HG02840 (cell line): ENCODE data around the gene ZXDC.

Experiments used
- ATAC-seq: cut with Tn5 transposase; IDR thresholded peaks from one replicate; pipeline ENCODE4 v1.9.1; 2021; ENCODE audit warnings: mild to moderate bottlenecking, moderate library complexity, moderate number of reproducible peaks; ENCODE audit not compliant: unreplicated experiment, low FRiP score

Gene ZXDC

DNA sequence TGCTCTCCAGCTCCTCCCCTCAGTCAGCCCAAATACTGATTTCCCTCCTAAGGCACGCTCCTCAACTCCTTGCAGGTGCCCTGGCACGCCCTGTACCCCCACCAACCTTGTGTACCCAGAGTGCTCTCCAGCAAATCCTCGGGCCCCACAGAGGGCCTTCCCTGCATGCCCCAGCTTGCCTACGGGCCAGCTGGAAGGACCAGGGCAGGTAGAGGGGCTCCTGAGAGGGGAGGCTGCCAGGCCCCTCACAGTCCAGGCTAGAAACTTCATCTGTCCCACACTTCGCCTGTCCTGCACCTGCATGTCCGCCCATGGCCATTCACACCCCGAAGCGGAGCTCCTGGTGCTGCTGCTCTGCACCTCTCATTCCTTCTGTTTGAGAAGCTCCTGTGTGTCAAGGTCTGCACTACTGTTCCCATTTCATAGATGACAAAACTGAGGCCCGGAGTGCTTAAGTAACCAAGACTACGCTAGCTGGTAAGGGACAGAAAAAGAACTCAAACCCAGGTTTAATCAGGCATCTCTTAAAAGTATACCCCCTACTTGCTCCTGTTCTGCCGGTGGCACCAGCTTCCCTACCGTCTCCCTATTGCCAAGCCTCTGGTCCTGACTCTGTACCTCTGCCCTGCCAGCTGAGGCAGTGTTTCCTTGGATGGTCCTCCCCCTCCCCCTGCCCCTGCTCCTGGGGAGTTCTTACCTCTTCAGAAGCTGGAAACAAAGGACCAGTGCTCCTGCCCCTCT is 35.6 kb downstream of the ZXDC start:
- ATAC-seq = no peak

- no peak for ATAC-seq
Observed at GRCh38 chr3:126439346-126439967, 36.2 kb downstream of the ZXDC start.

GRCh38 chr3:126438746-126439145 is 36.9 kb downstream of the ZXDC start:
- ATAC-seq = no peak

DNA sequence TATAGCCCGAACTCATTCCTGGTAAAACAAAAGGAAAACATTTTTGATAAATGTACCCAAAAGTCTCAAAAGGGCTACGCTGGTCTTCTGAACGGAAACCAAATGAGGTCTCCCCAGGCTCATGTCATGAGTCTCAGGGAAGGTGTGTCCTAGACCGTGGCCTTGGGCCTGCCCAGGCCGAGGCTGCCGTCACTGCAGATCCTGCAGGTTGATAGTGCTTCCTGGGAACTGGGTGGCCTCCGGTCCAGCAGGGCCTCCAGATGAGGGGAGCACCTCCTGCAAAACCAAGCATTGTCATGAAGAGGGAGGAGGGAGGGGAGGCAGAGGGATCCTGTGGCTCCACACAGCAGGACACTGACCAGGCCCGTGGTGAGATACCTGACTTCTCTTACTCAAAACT is 37.5 kb downstream of the ZXDC start:
- no peak for ATAC-seq

DNA sequence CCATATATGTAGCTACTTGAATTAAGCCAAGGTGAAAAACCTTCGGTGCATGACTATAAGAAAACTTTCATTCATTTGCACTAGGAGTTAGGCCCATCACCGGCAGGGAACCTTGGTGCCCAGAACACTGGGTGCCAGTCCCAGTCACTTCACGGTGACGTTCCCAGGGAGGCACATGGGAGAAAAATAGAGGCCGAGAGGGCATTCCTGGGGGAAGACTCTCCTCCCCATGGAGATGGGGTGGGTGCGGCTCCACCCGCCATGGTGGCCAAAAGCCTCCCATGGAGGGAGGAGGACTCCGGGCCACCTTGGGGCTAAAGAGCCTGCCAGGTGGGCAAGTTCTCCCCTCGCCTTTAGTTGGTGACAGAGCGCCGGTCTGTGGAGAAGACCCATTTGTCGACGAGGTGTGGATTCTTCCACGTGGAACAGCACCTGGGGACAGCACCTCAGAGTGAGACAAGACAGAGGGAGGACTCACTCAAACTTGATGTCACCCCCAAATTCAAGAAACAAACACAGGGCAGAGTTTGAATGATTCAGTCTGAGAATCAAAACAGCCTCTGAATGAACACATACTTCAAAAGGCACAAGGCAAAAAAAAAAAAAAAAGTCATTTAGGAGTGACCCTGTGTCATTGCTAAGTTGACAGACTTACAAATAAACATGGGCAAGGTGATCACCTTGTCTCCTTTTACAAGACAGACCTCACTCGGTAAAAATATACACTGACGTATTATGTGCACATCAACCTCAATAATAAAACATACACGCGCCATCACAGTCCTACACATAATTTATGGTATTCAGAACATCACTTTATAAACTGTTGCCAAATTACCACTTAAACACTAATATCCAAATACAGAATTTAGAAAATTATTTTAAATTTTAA is 38.6 kb downstream of the ZXDC start:
- no peak for ATAC-seq

GRCh38 chr3:126435456-126436315 is 40.0 kb downstream of the ZXDC start:
- no peak for ATAC-seq

DNA sequence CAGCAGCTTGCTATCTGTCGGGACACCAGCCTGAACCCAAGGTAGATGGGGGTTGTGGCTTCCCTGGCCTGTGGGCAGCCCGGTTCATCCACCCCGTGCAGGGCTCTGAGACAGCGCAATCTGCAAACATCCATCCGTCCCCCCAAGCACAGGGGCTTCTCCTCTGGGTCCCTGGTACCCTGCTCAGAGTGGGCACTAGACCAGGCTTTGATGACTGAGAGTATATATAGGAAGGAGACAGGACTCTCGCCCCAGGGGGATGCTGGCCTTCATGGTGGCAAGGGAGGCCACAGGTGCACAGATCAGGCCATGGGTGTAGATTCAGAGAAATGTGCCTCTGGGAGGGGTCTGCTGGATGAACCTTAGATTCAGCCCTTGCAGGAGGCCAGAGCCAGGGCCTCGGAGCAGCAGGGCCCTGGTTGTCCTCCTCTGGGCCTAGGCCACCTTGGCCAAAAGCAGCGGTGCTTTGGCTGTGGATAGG is 40.7 kb downstream of the ZXDC start:
- no peak for ATAC-seq

GRCh38 chr3:126434264-126434590 is 41.5 kb downstream of the ZXDC start:
- no peak for ATAC-seq

GRCh38 chr3:126433496-126434263 is 42.0 kb downstream of the ZXDC start:
- ATAC-seq = no peak

DNA sequence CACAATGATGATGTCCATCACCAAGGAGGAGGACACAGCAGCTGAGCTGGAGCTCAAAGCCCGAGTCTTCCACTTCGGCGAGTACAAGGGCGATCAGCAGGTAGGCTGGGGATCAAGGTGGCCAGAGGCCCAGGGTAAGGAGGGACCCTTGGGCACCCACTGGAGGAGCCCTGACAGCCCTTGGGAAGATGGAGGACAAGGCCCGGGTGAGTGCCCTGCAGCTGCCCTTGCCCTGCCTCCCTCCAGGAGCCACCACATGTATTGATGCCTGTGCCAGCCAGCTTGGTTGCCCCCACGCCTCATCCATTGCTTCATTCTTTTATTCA is 42.6 kb downstream of the ZXDC start:
- no peak for ATAC-seq

- no peak for ATAC-seq
Observed at GRCh38 chr3:126432361-126433104, 43.2 kb downstream of the ZXDC start.

DNA sequence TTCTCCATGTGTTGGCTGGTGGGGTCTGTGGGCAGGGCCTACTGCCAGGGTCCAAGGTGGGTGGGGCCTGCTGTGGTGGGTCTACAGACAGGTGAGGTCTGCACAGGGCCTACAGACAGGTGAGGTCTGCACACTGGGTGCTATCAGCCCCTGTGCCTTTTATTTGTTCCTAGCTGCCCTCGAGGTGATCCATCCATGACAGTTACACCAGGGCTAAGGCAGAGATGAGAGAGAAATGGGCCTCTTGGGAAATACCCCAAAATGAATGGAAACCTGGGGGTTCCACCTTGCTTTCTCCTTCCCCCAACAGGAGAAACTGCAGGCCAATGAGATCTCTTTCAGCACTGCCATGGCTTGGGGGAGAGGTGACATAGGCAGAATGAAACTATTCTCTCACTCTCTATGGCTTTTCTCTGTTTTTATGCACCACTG is 44.6 kb downstream of the ZXDC start:
- ATAC-seq = no peak

GRCh38 chr3:126424751-126425150 is 50.9 kb downstream of the ZXDC start:
- ATAC-seq = no peak

DNA sequence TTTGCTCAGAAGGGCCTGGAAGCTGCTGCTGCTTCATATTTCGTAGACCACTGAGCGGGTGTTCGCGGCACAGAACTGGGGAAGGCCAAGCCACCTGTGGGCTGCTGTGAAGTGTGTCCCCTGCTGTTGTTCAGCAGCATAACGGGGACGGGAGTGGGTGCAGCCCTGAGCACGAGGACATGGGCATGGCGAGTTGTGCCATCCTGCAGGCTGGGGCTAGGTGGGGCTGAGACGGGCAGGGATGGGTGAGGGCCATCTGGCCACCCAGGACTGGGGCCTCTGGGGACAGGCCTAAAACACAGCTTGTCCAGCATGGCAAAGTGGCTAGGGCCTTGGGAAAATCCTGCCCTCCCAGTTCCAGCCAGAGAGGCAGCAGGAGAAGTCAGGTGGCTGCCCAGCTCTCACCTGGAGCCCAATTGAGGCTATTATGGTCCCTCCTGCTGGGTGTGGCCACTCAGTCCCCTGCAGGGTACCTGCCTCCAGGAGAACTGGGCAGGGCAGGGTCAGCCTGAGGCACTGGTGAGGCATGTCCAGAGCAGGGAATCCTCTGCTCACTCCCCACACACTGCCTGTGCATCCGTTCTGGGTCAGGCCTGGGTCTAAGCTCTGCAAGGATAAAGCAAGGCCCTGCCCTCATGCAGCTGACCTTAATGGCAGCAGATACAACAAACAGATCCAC is 51.5 kb downstream of the ZXDC start:
- no peak for ATAC-seq

GRCh38 chr3:126423191-126424038 is 52.3 kb downstream of the ZXDC start:
- ATAC-seq = no peak

DNA sequence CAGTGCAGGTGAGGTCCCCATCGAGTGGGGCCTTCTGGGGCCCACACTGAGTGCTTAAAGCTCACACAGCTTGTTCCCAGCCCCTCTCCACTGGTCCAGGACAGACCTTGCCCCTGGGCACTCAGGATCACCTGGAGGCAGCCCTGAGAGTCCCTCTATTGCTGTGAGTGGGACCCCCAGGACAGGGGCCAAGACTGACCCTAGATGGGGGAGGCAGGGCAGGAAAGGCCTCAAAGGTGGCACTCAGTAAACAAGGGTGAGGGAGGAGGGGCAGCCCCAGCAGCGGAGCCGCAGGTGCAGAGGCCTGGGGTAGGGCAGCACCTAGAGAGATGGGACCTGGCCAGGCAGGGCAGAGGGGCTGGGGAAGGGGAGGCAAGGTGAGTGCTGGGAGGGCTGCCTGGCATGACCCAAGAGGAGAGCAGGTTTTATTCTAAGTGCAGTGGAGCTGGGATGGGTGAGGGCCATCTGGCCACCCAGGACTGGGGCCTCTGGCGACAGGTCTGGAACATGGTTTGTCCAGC is 53.1 kb downstream of the ZXDC start:
- no peak for ATAC-seq

GRCh38 chr3:126422121-126422520 is 53.6 kb downstream of the ZXDC start:
- ATAC-seq = no peak
